ENCODE results near the gene STX8.

The STX8 gene

GRCh38 chr17:9205520-9206409, 369.9 kb downstream of the STX8 start:
- TF ChIP-seq CTCF (IDR thresholded peaks at IDR 0.05; ENCODE audit: insufficient read depth, low read depth, low read length, missing control alignments), result no peak
- no peak for DNase-seq (ENCODE audit: low read depth)

GRCh38 chr17:9204637-9205329, 370.8 kb downstream of the STX8 start:
- no peak for TF ChIP-seq CTCF (IDR thresholded peaks at IDR 0.05; ENCODE audit: insufficient read depth, low read depth, low read length, missing control alignments)
- DNase-seq (ENCODE audit: low read depth), result no peak
- H3K4me3 ChIP-seq (ENCODE audit: low read length), result no peak overlapping the region

More at GRCh38 chr17:9205520-9206409, 369.9 kb downstream of the STX8 start:
- no peak overlapping the region for H3K4me3 ChIP-seq (ENCODE audit: low read length)

GRCh38 chr17:9203771-9204425, 371.7 kb downstream of the STX8 start:
- no peak overlapping the region for H3K4me3 ChIP-seq (ENCODE audit: low read length)
- no peak for DNase-seq (ENCODE audit: low read depth)
- TF ChIP-seq CTCF (IDR thresholded peaks at IDR 0.05; ENCODE audit: insufficient read depth, low read depth, low read length, missing control alignments), result no peak

GRCh38 chr17:9202532-9202931, 373.1 kb downstream of the STX8 start:
- TF ChIP-seq CTCF (IDR thresholded peaks at IDR 0.05; ENCODE audit: insufficient read depth, low read depth, low read length, missing control alignments), result no peak
- no peak overlapping the region for H3K4me3 ChIP-seq (ENCODE audit: low read length)
- no peak for DNase-seq (ENCODE audit: low read depth)

- H3K4me3 ChIP-seq (ENCODE audit: low read length), result no peak overlapping the region
- DNase-seq (ENCODE audit: low read depth), result no peak
- TF ChIP-seq CTCF (IDR thresholded peaks at IDR 0.05; ENCODE audit: insufficient read depth, low read depth, low read length, missing control alignments), result no peak
Observed at GRCh38 chr17:9200699-9201359, 374.8 kb downstream of the STX8 start.
